HG03135 (cell line): ENCODE results near the gene NPFFR1.

ENCODE experiments used
- ATAC-seq: cut with Tn5 transposase; IDR thresholded peaks from one replicate; pipeline ENCODE4 v1.9.1; 2021; ENCODE audit warnings: mild to moderate bottlenecking, moderate library complexity; ENCODE audit not compliant: unreplicated experiment

The NPFFR1 gene

DNA sequence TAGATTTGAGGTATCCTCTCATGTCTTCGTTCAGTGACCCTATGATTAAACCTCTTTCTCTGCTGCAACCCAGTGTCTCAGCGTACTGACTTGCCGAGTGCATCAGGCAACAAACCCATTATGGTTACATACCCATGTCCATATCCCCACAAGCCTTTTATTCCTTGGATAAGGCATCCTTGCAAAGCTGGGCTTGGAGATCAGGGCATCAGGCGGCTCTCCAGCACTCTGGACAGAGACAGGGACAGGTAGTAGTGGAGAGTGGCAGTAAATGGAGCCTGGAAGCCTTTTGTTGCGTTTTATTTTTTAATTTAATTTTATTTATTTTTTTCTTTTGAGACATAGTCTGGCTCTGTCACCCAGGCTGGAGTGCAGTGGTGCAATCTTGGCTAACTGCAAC, 32.0 kb upstream of the NPFFR1 start:
- ATAC-seq: no peak

DNA sequence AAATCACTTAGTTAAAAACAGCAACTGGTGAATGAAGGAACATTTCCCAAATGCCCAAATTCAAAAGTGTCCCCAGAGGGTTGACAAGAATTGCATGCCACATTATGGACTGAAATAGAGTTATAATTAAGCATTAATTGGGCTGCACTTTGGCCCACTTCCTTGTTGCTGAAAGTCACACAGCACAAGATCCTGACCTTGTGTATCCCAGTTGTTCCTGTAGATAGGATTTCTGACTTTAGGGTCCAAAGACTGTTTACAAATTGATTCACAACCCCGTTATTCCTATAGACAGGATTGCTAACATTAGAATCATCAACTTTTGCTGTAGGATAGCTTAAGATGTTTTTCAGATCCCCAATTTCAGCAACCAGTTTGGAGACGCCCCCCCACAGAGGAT, 31.5 kb upstream of the NPFFR1 start:
- ATAC-seq: no peak

DNA sequence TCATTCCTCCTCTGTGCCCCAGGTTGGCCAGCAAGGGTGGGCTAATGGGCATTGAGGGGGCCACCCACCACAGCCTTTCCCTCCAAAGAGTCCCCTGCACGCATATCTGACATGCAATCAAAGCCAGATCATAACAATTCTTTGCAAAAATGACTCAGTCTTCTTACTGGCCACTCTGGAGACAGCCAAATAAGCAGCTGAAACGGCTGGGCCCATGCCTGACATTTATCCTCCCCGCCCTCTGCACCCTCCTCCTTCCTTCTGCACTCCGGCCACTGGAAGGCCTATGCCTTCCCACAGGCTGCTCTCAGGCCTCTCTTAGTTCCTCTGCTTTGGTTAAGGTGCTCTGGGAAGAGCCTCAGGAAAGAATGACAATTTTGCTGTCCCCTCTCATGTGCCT, 29.2 kb upstream of the NPFFR1 start:
- ATAC-seq: no peak

DNA sequence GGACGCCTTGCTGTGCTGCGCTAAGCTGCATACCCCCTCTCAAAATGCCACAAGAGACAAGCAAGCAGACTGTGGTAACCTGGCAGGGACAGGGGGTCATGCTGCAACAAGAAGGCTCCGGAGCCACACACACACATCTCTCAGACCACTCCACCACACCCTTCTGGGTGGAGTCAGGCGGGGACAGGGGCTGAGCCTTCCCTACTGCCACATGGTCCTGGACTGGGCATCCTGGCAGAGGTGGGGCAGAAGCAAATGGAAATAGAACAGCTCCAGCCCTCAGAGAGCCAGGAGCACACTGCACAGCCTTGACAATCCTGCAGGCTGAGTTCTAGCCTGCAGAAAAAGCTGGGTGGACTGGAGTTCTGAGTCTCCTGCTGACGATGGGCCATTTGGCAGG, 28.4 kb upstream of the NPFFR1 start:
- no peak for ATAC-seq

DNA sequence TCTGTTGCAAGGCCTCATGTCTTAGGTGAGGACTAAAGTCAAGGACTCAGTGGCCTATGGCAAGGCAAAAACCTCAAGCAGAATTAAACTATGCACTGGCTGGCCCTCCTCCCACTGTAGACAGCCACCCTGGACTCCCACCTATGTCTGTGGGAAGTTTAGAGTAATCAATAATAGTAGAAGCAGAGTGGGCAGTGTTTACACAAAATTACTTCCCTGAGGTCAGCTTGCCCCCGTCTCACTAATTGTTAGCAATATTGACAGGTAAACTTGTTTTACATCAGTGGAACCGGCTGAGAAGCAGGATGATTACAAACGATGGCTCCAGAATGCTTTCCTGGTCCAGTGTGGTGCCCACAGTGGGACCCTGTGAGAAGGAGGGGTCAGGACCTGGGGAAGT, 27.9 kb upstream of the NPFFR1 start:
- no peak for ATAC-seq

DNA sequence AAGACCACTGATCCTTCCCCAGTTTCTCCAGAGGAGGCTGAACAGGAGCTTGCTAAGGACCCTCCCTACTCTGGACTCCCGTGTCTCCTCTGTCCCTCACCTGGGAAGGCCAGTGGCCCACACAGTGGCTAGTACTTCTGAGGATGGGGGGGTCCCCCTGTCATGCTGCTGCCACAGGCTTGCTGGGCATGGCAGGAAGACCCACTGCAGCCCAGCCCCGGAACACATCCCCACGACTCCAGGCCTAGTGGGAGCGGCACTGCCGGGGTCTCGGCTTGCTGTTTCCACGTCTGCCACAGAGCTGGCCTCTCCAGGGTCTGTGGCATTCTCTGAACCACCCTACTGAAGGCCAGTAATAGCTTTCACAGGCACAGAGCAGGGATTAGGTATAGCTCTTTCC, 25.9 kb upstream of the NPFFR1 start:
- ATAC-seq: no peak

DNA sequence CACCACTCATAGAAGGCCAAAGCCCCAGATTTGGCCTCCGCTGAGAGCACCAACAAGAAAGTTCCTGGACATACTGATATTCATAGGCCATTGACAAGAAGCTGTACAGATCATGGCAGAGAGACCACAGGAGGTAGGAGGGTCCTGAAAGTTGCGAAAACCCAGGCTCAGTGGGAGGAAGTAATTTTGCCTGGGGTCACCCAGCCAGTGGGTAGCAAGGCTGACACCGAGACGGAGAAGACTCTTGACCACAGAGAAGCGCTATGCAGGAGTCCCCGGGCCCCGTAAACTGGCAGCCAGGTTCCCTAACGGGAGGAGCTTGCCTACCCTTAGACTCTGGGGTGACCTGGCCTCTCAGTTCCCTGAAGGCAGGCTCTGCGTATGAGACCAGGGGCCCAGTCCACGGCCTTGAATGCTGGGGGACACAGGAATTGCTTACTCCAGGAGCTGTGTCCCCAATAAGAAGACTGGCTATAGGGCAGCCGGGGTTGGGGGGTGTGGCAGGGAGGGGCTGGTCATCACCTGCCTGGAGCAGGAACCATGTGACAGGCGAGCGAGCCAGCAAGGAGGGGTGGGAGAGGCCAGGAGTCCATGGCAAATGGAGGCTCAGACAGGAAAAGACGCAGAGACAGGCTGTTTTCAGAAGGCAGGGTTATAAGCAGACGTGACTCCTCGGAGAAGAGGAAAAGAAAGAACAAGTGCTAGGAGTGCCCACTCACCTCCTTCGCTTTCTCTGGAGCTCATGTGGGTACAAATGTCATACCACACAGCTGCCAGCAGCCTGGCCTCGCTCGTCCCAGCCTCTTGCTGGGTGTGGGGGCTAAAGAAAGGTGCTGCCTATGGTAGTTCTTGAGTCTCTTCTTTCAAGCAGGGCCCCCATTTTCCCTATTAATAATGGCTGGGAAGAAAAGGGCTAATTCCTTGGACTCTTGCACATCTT, 24.6 kb upstream of the NPFFR1 start:
- ATAC-seq: no peak

DNA sequence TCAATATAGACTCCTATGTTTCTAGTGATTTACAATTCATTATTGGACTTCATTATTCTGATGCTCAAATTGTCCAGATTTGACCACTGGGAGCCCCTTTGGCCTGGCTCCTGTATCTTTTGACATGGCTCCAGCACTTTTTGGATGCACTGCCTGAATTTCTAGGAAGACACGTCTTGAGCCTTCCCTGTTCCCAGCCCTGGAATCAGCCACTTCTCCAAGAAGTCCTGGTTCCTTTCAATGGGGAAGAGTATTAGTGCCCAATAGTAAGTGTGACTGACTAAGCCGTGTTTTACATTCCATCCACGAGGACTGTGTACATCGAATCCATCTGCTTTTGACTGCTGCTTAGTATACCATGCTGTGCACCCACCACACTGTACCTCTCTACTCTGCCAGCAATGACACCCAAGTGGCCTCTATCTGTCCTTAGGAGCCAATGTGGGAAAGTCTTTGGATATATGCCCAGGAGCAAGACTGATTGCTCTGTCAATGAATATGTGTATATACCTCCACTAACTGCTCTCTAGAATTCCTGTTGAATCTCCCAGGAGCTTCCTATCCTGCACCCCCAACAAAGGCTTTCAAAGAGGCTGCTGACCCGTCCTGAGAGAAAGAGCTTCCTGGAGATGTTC, 23.2 kb upstream of the NPFFR1 start:
- ATAC-seq: no peak

DNA sequence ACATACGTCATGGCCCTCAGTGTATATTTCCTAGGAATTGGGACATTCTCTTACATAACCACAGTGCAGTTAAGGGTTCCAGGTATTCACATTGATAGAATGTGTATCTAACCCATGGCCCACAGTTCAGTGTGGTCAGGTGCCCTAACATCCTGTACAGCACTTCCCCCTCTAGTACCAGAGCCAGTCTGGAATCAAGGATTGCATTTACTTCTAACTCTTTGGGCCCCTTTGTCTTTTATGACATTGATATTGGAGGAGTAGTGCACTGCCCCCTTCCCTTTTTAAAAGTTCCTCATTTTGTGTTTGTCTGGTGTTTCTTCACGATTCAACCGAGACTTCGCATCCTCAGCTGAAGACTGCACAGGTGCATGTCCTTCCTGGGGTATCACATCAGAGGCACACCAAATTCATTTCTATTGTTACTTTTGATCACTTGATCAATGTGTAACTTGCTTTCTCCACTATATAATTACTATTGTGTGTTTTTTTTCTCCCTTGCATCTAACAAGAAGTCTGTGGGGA, 22.4 kb upstream of the NPFFR1 start:
- ATAC-seq: no peak

DNA sequence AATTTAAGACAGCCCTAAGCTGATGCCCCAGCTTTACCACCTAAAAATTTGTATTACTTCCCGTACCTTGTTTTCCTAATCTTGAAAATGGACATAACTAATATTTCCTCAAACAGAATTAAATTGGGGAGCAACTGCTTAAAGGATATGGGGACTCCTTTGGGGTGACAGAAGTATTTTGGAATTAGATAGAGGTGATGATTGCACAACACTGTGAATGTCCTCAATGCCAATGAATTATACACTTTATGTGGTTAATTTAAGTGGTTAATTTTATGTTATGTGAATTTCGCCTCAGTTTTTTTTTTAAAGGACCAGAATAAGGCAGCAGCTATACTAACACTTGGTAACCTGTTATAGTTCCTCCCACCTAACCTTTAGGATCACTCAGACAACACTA, 19.9 kb upstream of the NPFFR1 start:
- no peak for ATAC-seq

DNA sequence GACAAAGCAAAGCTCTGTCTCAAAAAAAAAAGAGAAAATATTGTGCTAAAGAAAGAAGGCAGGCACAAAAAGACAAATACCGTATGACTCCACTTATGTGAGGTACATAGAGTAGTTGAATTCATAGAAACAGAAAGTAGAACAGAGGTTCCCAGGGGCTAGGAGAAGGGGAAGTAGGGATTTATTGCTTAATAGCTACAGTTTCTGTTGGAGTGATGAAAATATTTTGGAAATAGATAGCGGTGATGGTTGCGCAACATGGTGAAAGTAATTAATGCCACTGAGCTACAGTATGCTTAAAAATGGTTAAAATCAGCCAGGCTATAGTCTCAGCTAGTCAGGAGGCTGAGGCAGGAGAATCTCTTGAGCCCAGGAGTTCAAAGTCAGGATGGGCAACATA, 18.5 kb upstream of the NPFFR1 start:
- no peak for ATAC-seq

DNA sequence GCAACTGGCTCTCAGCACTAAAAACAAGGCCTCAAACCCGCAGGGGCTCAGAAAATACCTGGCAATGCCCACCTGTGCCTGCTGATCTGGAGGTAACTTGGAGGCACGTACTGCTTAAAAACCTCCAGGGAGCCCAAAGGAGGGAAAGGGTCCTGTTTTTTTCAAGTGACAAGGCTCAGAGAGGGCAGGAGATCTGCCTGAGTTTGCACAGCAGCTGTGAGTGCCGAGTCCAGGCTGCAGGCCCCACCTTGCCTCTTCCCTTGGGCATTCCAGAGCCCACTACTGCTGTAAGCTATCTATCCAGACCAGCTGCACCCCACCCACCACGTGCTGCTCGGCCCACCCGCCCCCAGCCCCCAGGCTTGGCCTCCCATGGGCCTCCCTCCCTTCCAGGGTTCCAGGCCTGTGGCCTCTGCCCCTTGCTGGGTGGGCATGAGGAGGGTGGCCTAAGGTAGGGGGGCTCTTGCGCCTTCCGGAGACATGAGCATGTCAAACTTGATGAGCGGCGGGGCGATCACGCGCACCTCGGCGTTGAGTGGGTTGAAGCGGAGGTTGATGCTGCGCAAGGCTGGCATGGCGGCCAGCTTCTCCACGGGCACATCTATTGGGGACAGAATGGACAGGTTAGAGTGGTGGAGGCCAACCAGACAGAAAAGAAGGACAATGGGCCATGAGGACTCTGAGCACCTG, 17.2 kb upstream of the NPFFR1 start:
- no peak for ATAC-seq

DNA sequence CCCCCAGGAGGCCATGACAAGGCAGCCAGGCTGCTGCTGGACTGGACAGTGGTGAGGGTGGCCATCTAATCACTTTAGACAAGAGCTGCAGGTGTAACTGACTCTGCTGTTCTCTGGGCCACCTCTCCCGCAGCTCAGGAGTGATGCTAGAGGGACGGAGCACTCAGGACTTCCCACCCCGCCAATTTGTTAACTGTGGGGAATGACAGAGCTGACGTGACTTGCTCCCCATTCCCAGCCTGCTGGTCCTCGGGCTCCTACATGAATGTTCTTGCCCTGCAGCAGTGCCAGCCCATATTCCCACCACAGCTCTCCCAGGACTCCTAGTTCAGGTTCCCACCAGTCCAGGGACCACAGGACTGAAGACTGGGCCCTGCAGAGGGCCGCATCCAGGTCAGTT, 16.7 kb upstream of the NPFFR1 start:
- ATAC-seq: no peak

DNA sequence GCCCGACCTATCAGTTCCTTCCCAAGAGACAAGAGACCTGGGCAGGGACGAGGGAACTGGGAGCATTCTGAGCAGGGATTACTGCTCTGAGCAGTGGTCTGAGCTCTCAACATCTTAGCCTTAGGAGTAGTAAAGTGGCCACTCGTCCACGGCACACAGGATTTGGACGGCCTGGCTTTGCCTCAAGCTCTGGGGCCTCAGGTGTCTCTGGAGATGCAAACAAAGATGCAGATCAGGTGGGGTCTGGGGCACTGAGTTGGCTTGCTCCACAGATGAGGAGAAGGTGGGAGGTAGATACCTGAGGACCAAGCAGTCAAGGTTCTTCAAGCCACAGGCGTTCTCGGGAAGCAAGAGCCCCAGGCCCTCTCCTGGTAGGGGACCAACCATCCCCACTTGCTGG, 16.1 kb upstream of the NPFFR1 start:
- no peak for ATAC-seq

DNA sequence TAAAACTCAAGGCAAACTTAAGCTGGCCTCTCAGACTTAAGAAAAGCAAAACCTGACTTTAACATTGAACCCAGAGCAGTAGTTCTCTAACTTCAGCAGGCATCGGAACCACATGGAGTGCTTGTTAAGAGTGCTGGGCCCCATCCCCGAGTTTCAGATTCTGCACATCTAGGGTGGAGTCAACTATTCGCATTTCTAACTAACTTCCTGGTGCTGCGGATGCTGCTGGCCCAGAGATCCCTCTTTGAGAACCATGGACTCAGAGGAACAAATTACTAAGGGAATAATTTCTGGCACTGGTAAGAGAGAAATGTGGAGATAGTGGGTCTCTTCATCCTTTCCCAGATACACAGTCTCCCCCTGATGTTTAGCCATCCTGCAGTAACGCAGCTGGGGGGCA, 14.6 kb upstream of the NPFFR1 start:
- no peak for ATAC-seq

DNA sequence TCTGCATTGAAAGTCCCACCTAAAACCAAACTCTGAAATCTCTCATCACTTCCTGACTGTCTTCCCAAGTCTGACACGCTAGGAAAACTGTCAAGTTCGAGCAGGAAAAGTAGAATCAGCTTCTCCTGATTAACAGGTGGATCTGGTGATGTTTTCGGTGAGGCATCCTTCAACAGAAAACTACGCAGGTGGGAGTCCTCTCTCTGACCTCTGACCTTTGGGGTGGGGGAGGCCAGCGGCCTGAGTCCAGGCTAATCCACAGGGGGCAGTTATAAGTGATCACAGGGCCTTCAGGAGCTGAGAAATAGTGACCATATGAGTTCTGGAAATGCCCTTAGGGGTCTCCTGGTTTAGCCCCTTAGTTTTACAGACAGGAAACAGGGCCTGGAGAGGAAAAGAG, 13.4 kb upstream of the NPFFR1 start:
- no peak for ATAC-seq

DNA sequence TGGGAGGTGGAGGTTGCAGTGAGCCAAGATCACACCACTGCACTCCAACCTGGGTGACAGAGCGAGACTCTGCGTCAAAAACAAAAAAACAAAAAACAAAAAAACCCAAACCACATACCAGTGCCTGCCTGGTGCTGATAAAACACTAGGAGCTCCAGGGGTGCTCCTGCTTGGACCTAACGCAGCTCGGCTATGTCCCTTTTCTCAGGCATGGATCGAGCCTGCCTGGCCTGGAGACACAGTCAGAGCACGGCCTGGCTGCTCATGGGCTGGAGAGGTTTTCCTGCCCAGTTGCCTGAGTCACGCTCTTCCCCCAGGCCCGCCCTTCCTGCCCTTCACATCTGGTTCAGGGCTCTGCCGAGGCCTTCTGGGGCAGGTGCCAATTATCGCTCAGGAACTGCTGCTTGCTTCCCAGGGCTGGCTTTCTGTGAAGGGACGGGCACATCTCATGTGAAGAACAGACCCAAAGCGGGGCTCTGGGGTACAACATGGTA, 12.6 kb upstream of the NPFFR1 start:
- ATAC-seq: no peak

DNA sequence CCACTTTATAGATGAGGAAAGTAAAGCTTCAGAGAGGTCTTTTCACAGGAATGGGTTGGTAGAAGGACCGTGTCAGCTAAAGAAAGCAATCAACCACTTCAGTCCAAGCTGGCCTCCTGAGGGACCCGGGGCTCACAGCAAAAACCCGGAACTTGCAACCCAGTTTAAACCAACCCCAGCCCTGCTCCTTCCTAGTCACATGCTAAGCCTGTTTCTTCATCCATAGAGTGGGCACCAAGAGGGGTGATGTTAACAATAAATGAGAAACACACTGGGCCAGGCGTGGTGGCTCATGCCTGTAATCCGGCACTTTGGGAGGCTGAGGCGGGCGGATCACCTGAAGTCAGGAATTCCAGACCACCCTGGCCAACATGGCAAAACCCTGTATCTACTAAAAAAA, 12.1 kb upstream of the NPFFR1 start:
- no peak for ATAC-seq

DNA sequence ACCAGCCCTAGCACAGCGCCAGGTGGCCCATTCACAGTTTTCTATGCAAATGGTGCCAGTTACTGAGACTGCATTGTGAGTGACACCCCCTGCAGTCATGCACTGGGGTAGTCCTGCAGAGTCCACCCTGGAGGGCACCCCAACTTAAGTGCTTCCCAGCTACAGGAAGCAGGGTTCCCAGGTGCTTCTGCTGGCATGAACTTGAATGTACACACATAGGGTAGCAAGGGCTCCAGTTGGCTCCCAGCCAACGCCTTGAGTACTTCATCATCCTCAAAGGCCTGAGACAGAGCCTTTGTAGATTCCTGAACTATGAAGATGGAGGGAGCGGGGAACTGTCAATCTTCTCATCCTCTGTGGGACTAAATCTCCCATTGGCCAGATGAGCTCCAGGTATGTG, 11.5 kb upstream of the NPFFR1 start:
- ATAC-seq: no peak

DNA sequence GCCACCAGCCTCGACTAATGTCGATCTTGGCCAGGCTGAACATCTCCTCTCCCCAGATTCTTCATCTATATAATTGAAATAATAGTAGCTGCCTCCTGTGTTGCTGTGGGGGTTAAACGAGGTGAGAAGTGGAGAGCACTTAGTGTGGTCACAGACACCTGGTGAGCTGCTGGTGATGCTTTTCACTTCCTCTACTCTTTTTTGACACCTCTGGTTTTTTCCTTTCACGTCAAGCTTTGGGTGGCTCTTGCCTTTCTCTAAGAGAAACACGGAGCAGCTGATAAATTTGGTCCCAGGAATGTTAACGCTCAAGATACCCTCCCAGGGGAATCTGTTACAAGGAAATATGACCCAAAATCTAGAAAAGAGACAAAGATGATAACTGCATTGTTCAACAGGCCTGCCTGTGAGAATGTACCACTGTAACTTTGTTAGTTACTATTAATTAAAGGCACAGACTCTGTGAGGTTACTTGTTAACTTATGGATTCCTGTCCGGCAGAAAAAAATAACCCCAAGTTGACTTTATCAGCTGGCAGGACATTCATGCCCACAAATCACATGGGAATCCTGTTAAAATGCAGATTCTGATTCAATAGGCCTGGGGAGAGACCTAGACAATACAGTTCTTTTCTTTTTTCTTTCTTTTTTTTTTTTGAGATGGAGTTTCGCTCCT, 9.5 kb upstream of the NPFFR1 start:
- ATAC-seq: peak; percentile 86

DNA sequence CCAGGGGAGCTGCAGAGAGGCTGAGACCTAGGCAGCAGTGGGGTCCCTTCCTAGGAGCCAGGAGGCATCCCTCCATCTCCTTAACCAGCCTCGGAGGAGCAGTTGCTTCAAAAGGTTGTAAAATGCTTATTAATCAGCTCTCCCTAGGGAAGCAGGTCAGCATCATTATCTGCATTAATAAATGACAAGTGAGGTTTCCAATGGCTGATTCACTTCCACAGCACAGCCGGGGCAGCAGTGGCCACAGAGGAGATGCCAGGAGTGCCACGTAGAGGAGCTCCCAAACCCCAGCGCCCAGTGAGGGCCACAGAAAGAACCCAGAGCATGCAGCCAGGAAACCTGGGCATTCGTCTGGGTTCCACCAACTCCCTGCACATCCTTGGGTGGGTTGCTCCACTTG, 8.2 kb upstream of the NPFFR1 start:
- no peak for ATAC-seq
